Gastrocnemius medialis (tissue), 4 donors: ENCODE data around the gene ADIPOR1. TPM values are rescaled to one million over a fixed set of nuclear protein-coding genes. Genes with fewer than 3 reads are reported as not detected.
A peak's percentile ranks its signal among the peaks of the same experiment; 100 is the strongest.

Source experiments
- ATAC-seq, 2 donors: fragments of 150-250 bp; one replicate each; pipeline ENCODE4 v1.9.1; 2016
- DNase-seq, 2 donors: peaks; one replicate each; pipeline ENCODE4 v3.0.0-alpha.2; 2019
- H3K27ac ChIP-seq, 4 donors: fragments of 200-600 bp; sonication (generic); 1 replicate in 1 of 4; 2 replicates in 3 of 4; pipeline ENCODE4 v1.5.1; 2016 to 2018; ENCODE audit warnings: mild to moderate bottlenecking in 2 of 4, moderate library complexity in 1 of 4
- H3K27me3 ChIP-seq, 3 donors: fragments of 200-600 bp; sonication (generic) in 2 of 3; 1 replicate in 1 of 3; 2 replicates in 2 of 3; pipeline versions ENCODE4 v1.5.1 to v1.6.0; 2016 to 2019; ENCODE audit warnings: mild to moderate bottlenecking in 1 of 3, moderate library complexity in 1 of 3
- H3K36me3 ChIP-seq, 2 donors: fragments of 200-600 bp; sonication (generic) in 1 of 2; one replicate each; pipeline ENCODE4 v1.5.1; 2017 to 2018
- H3K4me1 ChIP-seq, 2 donors: fragments of 200-600 bp; sonication (generic) in 1 of 2; one replicate each; pipeline ENCODE4 v1.5.1; 2016 to 2017; ENCODE audit warnings: mild to moderate bottlenecking in 2 of 2
- H3K4me3 ChIP-seq, 4 donors: fragments of 200-600 bp; sonication (generic) in 3 of 4; 1 replicate in 1 of 4; 2 replicates in 3 of 4; pipeline ENCODE4 v1.5.1; 2016 to 2019; ENCODE audit warnings: mild to moderate bottlenecking in 2 of 4
- H3K9me3 ChIP-seq, 3 donors: fragments of 200-600 bp; sonication (generic) in 2 of 3; 1 replicate in 1 of 3; 2 replicates in 2 of 3; pipeline ENCODE4 v1.5.1; 2016 to 2019
- POLR2A ChIP-seq, 2 donors: fragments of 450-650 bp; IDR thresholded peaks; one replicate each; pipeline ENCODE4 v1.6.1; 2017; ENCODE audit warnings: antibody characterized with exemption in 2 of 2, mild to moderate bottlenecking in 2 of 2, moderate library complexity in 2 of 2
- in situ Hi-C, 4 donors: fragments of 200-750 bp; cut with MboI; loops; one replicate each; pipeline versions ENCODE4 v1.15.0 to v1.8.0; 2017; ENCODE audit warnings: low sequenced_read_pairs in 4 of 4
- intact Hi-C: fragments of 100-400 bp; cut with DNase I; formaldehyde crosslinking; loops from one replicate; pipeline ENCODE4 v1.15.1; 2023; ENCODE audit warnings: low total_unique reads
- total RNA-seq, 4 donors: library from RNA; depleted of rRNA; stranded (reverse); fragments of >200 nt; gene quantifications; one replicate each; pipeline versions ENCODE4 v1.1.0 to v1.2.3, GENCODE V29; 2016
- TF ChIP-seq, protein P1 (sequence below), 5 experiments: fragments of 450-650 bp in 3 of 5; fragments of 200-600 bp in 2 of 5; sonication (generic) in 2 of 5; IDR thresholded peaks in 4 of 5; conservative IDR thresholded peaks in 1 of 5; 1 replicate in 4 of 5; 2 replicates in 1 of 5; pipeline ENCODE4 v1.5.1; 2016 to 2019; ENCODE audit warnings: antibody characterized with exemption in 5 of 5, mild to moderate bottlenecking in 3 of 5, moderate library complexity in 3 of 5

Gene ADIPOR1
- total RNA-seq, 4 donors from 2014 or later = 103 to 133 (median 119) TPM

DNA sequence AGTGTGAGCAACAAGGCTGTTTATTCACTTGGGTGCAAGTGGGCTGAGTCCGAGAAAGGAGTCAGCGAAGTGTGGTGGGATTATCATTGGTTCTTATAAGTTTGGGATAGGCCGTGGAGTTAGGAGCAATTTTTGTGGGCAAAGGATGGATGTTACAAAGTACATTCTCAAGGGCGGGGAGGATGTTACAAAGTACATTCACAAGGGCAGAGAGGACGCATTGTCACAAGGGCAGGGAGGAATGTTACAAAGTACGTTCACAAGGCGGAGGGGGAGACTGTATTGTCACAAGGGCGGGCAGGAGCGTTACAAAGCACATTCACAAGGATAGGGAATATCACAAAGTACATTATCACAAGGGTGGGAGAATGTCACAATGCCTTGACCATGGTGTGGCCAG is 43.9 kb upstream of the ADIPOR1 start:
- intact Hi-C loops = no loop called here
- no peak for TF ChIP-seq POLR2A (IDR thresholded peaks at IDR 0.05)
- TF ChIP-seq, protein P1, sequence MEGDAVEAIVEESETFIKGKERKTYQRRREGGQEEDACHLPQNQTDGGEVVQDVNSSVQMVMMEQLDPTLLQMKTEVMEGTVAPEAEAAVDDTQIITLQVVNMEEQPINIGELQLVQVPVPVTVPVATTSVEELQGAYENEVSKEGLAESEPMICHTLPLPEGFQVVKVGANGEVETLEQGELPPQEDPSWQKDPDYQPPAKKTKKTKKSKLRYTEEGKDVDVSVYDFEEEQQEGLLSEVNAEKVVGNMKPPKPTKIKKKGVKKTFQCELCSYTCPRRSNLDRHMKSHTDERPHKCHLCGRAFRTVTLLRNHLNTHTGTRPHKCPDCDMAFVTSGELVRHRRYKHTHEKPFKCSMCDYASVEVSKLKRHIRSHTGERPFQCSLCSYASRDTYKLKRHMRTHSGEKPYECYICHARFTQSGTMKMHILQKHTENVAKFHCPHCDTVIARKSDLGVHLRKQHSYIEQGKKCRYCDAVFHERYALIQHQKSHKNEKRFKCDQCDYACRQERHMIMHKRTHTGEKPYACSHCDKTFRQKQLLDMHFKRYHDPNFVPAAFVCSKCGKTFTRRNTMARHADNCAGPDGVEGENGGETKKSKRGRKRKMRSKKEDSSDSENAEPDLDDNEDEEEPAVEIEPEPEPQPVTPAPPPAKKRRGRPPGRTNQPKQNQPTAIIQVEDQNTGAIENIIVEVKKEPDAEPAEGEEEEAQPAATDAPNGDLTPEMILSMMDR (IDR thresholded peaks at IDR 0.05 in 4 of 5, conservative IDR thresholded peaks at IDR 0.05 in 1 of 5) = no peak
- H3K36me3 ChIP-seq = no peaks in the 10 kb centered on the region
- ATAC-seq = no peak
- H3K4me3 ChIP-seq = no peak overlapping the region
- H3K9me3 ChIP-seq = no peaks in the 10 kb centered on the region
- no peak overlapping the region for H3K27ac ChIP-seq
- in situ Hi-C loops = no loop called here
- H3K27me3 ChIP-seq = peaks cover 0 to 4% (median 0%) of the 10 kb centered on the region in 3 donors
- DNase-seq = no peak
- peaks cover 0 to 4% of the 10 kb centered on the region in 2 donors for H3K4me1 ChIP-seq

DNA sequence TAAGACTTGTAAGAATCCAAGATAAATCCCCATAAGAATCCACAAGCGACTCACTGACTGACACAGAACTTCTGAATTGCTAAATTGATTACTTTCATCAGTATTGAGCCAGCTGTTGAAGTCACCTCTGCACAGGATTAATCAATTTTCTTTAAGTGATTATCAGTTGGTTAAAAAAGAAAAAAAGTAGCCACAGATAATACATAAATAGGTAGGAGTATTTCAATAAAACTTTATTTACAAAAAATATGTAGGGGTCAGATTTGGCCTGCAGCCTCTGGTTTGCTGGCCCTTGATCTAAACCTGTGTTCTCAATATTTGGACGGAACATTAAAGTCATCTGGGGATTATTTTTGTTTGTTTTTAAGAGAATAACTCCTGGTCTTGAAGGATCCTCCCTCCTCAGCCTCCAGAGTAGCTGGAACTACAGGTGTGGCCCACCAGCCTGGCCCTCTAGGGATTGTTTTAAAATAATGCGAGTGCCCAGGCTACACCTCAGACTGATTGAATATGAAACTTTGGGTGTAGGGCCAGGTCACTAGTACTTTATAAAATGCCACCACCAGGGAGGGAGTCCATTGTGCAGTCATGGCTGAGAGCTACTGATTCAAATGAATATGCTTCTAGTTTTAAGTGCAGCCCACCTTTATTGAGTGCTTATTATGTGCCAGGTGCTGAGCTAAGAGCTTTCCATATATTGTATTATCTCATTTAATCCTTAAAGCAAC is 42.3 kb upstream of the ADIPOR1 start:
- H3K9me3 ChIP-seq = no peaks in the 10 kb centered on the region
- no peaks in the 10 kb centered on the region for H3K36me3 ChIP-seq
- DNase-seq (no peak), ATAC-seq (no peak)
- no peaks in the 10 kb centered on the region for H3K4me1 ChIP-seq
- intact Hi-C loops (no loop called here), in situ Hi-C loops (no loop called here)
- H3K27me3 ChIP-seq = peaks cover 0 to 7% (median 4%) of the 10 kb centered on the region in 3 donors
- TF ChIP-seq POLR2A (IDR thresholded peaks at IDR 0.05) = no peak
- TF ChIP-seq, protein P1 (IDR thresholded peaks at IDR 0.05 in 4 of 5, conservative IDR thresholded peaks at IDR 0.05 in 1 of 5) = no peak
- H3K4me3 ChIP-seq = no peak overlapping the region
- H3K27ac ChIP-seq = no peak overlapping the region

DNA sequence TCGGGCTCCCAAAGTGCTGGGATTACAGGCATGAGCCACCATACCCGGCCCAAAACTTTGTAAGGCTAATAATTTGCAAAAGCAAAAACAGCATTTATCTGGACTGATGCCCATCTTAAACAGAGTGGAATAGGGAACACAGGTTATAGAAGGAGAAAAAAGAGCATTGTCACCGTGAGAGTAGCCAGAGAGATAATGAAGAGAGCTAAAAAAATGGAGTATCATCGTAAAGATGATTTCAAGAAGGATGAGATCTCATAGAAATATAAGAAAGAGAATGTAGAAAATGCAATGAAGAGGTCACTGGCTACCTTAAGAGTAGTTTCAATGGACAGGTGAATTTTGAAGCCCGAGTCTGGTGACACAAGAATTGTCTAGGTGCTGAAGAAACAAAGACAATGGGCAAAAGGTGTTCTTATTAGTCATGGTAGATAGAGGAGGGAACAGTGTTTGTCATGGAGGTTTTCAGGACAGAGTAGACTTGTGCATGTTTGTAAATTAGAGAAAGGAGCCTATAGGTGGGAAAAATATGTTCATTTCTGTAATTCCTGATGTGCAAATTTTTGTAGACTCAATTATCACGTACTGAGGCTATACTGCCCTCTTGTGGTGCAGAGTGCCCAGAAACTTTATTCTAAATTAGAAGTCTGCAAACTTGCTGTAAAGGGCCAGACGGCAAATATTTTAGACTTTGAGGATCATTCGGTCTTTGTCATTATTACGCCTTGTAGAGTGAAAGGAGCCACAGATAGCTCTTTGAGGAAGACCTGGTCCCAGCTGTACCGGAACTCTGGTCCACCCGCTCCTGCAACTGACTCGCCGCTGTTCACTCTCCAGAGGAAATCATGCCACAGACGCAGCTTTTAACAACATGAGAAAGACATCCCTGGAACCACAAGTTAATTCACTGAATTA is 41.0 kb upstream of the ADIPOR1 start:
- in situ Hi-C loops (loop anchor here (5.0 to 25.0 kb wide), 4 partner anchors 64 to 254 kb away; partner anchors contain the start of gene KLHL12 (in 3 of the 4)), intact Hi-C loops (loop anchor here (1.0 kb wide), 2 partner anchors 31 to 73 kb away; no protein-coding TSS in a partner anchor)
- DNase-seq (peak; percentile 22 to 31), ATAC-seq (peak in 1 of 2 donors; percentile 27)
- peaks cover 3 to 8% (median 4%) of the 10 kb centered on the region in 3 donors for H3K27me3 ChIP-seq
- no peak overlapping the region for H3K4me3 ChIP-seq
- no peaks in the 10 kb centered on the region for H3K36me3 ChIP-seq
- H3K4me1 ChIP-seq = no peaks in the 10 kb centered on the region
- no peaks in the 10 kb centered on the region for H3K9me3 ChIP-seq
- TF ChIP-seq, protein P1 (IDR thresholded peaks at IDR 0.05 in 4 of 5, conservative IDR thresholded peaks at IDR 0.05 in 1 of 5) = peak; percentile 74 to 86 (median 81)
- TF ChIP-seq POLR2A (IDR thresholded peaks at IDR 0.05) = no peak
- H3K27ac ChIP-seq = no peak overlapping the region

DNA sequence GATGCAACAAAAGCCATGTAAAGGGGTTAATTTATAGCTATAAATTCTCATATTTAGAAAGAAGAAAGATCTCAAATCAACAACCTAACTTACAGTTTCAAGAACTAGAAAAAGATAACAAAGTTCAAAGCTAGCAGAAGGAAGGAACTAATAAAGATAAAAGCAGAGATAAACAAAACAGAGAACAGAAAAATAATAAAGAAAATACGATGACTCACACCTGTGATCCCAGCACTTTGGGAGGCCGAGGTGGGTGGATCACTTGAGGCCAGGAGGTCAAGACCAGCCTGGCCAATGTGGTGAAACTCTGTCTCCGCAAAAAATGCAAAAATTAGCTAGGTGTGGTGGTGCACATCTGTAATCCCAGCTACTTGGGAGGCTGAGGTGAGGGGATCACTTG is 36.6 kb upstream of the ADIPOR1 start:
- peaks cover 3 to 8% (median 4%) of the 10 kb centered on the region in 3 donors for H3K27me3 ChIP-seq
- in situ Hi-C loops = loop anchor here (5.0 to 25.0 kb wide), 4 partner anchors 60 to 250 kb away; partner anchors contain the start of gene KLHL12 (in 3 of the 4)
- H3K4me1 ChIP-seq = no peaks in the 10 kb centered on the region
- H3K27ac ChIP-seq = no peak overlapping the region
- no peak for DNase-seq
- no peaks in the 10 kb centered on the region for H3K36me3 ChIP-seq
- no peaks in the 10 kb centered on the region for H3K9me3 ChIP-seq
- H3K4me3 ChIP-seq = no peak overlapping the region
- no peak for ATAC-seq
- TF ChIP-seq, protein P1 (IDR thresholded peaks at IDR 0.05 in 4 of 5, conservative IDR thresholded peaks at IDR 0.05 in 1 of 5) = no peak
- no peak for TF ChIP-seq POLR2A (IDR thresholded peaks at IDR 0.05)
- intact Hi-C loops = no loop called here
